HG02571 (cell line): ENCODE measurements around the gene HOXA3.

Experiments
- ATAC-seq: cut with Tn5 transposase; IDR thresholded peaks from one replicate; pipeline ENCODE4 v1.9.1; 2021; ENCODE audit warnings: mild to moderate bottlenecking, moderate library complexity; ENCODE audit not compliant: unreplicated experiment

The HOXA3 gene

GRCh38 chr7:27145914-27146412, 6.4 kb downstream of the HOXA3 start:
- no peak for ATAC-seq

GRCh38 chr7:27145165-27145913, 7.0 kb downstream of the HOXA3 start:
- no peak for ATAC-seq

- ATAC-seq, result no peak
Measured at GRCh38 chr7:27144781-27145164, 7.6 kb downstream of the HOXA3 start.

GRCh38 chr7:27143950-27144780, 8.2 kb downstream of the HOXA3 start:
- no peak for ATAC-seq

- no peak for ATAC-seq
Measured at GRCh38 chr7:27143023-27143949, 9.1 kb downstream of the HOXA3 start, which contains the start of gene HOXA5. TSS of gene HOXA5 (minus strand) at chr7:27143681. CDS start at chr7:27143607, 74 bp downstream.

GRCh38 chr7:27142580-27143022, 9.8 kb downstream of the HOXA3 start:
- ATAC-seq, result no peak

- ATAC-seq, result no peak
Measured at GRCh38 chr7:27141923-27142579, 10.3 kb downstream of the HOXA3 start.

- no peak for ATAC-seq
Measured at GRCh38 chr7:27141137-27141922, 11.1 kb downstream of the HOXA3 start.

GRCh38 chr7:27140126-27140857, 12.1 kb downstream of the HOXA3 start:
- no peak for ATAC-seq

GRCh38 chr7:27139334-27140125, 12.9 kb downstream of the HOXA3 start:
- no peak for ATAC-seq

- no peak for ATAC-seq
Measured at GRCh38 chr7:27138985-27139333, 13.4 kb downstream of the HOXA3 start.

GRCh38 chr7:27138472-27138871, 13.9 kb downstream of the HOXA3 start:
- ATAC-seq, result no peak

- ATAC-seq, result no peak
Measured at GRCh38 chr7:27137640-27138315, 14.6 kb downstream of the HOXA3 start.

- ATAC-seq, result no peak
Measured at GRCh38 chr7:27134392-27134791, 18.0 kb downstream of the HOXA3 start.

- ATAC-seq, result no peak
Measured at GRCh38 chr7:27133409-27134231, 18.8 kb downstream of the HOXA3 start.

GRCh38 chr7:27132978-27133377, 19.4 kb downstream of the HOXA3 start:
- no peak for ATAC-seq

- no peak for ATAC-seq
Measured at GRCh38 chr7:27132214-27132613, 20.2 kb downstream of the HOXA3 start.
